ENCODE results near the gene RNF166.

- TF ChIP-seq, protein P1, sequence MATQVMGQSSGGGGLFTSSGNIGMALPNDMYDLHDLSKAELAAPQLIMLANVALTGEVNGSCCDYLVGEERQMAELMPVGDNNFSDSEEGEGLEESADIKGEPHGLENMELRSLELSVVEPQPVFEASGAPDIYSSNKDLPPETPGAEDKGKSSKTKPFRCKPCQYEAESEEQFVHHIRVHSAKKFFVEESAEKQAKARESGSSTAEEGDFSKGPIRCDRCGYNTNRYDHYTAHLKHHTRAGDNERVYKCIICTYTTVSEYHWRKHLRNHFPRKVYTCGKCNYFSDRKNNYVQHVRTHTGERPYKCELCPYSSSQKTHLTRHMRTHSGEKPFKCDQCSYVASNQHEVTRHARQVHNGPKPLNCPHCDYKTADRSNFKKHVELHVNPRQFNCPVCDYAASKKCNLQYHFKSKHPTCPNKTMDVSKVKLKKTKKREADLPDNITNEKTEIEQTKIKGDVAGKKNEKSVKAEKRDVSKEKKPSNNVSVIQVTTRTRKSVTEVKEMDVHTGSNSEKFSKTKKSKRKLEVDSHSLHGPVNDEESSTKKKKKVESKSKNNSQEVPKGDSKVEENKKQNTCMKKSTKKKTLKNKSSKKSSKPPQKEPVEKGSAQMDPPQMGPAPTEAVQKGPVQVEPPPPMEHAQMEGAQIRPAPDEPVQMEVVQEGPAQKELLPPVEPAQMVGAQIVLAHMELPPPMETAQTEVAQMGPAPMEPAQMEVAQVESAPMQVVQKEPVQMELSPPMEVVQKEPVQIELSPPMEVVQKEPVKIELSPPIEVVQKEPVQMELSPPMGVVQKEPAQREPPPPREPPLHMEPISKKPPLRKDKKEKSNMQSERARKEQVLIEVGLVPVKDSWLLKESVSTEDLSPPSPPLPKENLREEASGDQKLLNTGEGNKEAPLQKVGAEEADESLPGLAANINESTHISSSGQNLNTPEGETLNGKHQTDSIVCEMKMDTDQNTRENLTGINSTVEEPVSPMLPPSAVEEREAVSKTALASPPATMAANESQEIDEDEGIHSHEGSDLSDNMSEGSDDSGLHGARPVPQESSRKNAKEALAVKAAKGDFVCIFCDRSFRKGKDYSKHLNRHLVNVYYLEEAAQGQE (IDR thresholded peaks at IDR 0.05): no peak
- no peak for TF ChIP-seq CTCF (IDR thresholded peaks at IDR 0.05; ENCODE audit: low read depth, low read length, missing input control)
Measured at GRCh38 chr16:88698646-88699045, 7.6 kb downstream of the RNF166 start.
